ENCODE results near the gene MAP3K15. TPM values are rescaled to one million over a fixed set of nuclear protein-coding genes. Genes with fewer than 3 reads are reported as not detected.
A peak's percentile ranks its signal among the peaks of the same experiment; 100 is the strongest.

The MAP3K15 gene
- total and polyA plus RNA-seq, 2 experiments from 2014 or later: 0.33 to 0.48 TPM

- no peaks in the 10 kb centered on the region for H3K79me2 ChIP-seq
- H4K20me1 ChIP-seq (ENCODE audit: insufficient read depth, poor library complexity, severe bottlenecking): no peaks in the 10 kb centered on the region
- no peak for TF ChIP-seq EZH2phosphoT487 (IDR thresholded peaks at IDR 0.05; ENCODE audit: low read depth, severe bottlenecking, unreplicated experiment)
- TF ChIP-seq EZH2 (IDR thresholded peaks at IDR 0.05; ENCODE audit: borderline replicate concordance): no peak
- TF ChIP-seq, protein P1, sequence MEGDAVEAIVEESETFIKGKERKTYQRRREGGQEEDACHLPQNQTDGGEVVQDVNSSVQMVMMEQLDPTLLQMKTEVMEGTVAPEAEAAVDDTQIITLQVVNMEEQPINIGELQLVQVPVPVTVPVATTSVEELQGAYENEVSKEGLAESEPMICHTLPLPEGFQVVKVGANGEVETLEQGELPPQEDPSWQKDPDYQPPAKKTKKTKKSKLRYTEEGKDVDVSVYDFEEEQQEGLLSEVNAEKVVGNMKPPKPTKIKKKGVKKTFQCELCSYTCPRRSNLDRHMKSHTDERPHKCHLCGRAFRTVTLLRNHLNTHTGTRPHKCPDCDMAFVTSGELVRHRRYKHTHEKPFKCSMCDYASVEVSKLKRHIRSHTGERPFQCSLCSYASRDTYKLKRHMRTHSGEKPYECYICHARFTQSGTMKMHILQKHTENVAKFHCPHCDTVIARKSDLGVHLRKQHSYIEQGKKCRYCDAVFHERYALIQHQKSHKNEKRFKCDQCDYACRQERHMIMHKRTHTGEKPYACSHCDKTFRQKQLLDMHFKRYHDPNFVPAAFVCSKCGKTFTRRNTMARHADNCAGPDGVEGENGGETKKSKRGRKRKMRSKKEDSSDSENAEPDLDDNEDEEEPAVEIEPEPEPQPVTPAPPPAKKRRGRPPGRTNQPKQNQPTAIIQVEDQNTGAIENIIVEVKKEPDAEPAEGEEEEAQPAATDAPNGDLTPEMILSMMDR (IDR thresholded peaks at IDR 0.05; ENCODE audit: poor library complexity): no peak
- no peak overlapping the region for H2AFZ ChIP-seq
- no peaks in the 10 kb centered on the region for H3K9me2 ChIP-seq (replicated peaks; ENCODE audit: insufficient read depth)
- no peaks in the 10 kb centered on the region for H3K4me1 ChIP-seq (ENCODE audit: insufficient read depth)
- no peaks in the 10 kb centered on the region for H3K27me3 ChIP-seq
- H3K36me3 ChIP-seq (replicated peaks; ENCODE audit: insufficient read depth, low read depth): no peaks in the 10 kb centered on the region
- H3K27ac ChIP-seq: no peak overlapping the region
- H3K4me3 ChIP-seq: no peak overlapping the region
- no peaks in the 10 kb centered on the region for H3K9me3 ChIP-seq (ENCODE audit: low read depth)
- H3K4me2 ChIP-seq: no peak overlapping the region
- DNase-seq (ENCODE audit: low spot score): no peak
- 69% methylated on average over 9 of the region's 9 CpGs for WGBS (ENCODE audit: low lambda C conversion rate, missing lambda C conversion rate)
These were observed 30.3 kb upstream of the MAP3K15 start for GRCh38 chrX:19545651-19546050.

GRCh38 chrX:19544693-19545305 is 29.5 kb upstream of the MAP3K15 start:
- no peaks in the 10 kb centered on the region for H3K9me3 ChIP-seq (ENCODE audit: low read depth)
- no peaks in the 10 kb centered on the region for H3K27me3 ChIP-seq
- 47% methylated on average over 8 of the region's 8 CpGs for WGBS (ENCODE audit: low lambda C conversion rate, missing lambda C conversion rate)
- H3K4me2 ChIP-seq: no peak overlapping the region
- H3K4me1 ChIP-seq (ENCODE audit: insufficient read depth): no peaks in the 10 kb centered on the region
- no peaks in the 10 kb centered on the region for H3K79me2 ChIP-seq
- TF ChIP-seq EZH2phosphoT487 (IDR thresholded peaks at IDR 0.05; ENCODE audit: low read depth, severe bottlenecking, unreplicated experiment): no peak
- TF ChIP-seq, protein P1 (IDR thresholded peaks at IDR 0.05; ENCODE audit: poor library complexity): peak; percentile 59
- no peak for TF ChIP-seq EZH2 (IDR thresholded peaks at IDR 0.05; ENCODE audit: borderline replicate concordance)
- no peaks in the 10 kb centered on the region for H3K9me2 ChIP-seq (replicated peaks; ENCODE audit: insufficient read depth)
- H3K27ac ChIP-seq: no peak overlapping the region
- H2AFZ ChIP-seq: no peak overlapping the region
- H3K4me3 ChIP-seq: no peak overlapping the region
- DNase-seq (ENCODE audit: low spot score): peak; percentile 71
- H3K36me3 ChIP-seq (replicated peaks; ENCODE audit: insufficient read depth, low read depth): no peaks in the 10 kb centered on the region
- no peaks in the 10 kb centered on the region for H4K20me1 ChIP-seq (ENCODE audit: insufficient read depth, poor library complexity, severe bottlenecking)

- no peak for DNase-seq (ENCODE audit: low spot score)
- H3K4me2 ChIP-seq: no peak overlapping the region
These were observed 28.7 kb upstream of the MAP3K15 start for GRCh38 chrX:19543951-19544381.

More at GRCh38 chrX:19543951-19544381, 28.7 kb upstream of the MAP3K15 start:
- no peak for TF ChIP-seq EZH2 (IDR thresholded peaks at IDR 0.05; ENCODE audit: borderline replicate concordance)
- no peak for TF ChIP-seq EZH2phosphoT487 (IDR thresholded peaks at IDR 0.05; ENCODE audit: low read depth, severe bottlenecking, unreplicated experiment)
- TF ChIP-seq, protein P1 (IDR thresholded peaks at IDR 0.05; ENCODE audit: poor library complexity): no peak
- Histone ChIP-seq H3K36me3 (replicated peaks; ENCODE audit: insufficient read depth, low read depth) (no peaks in the 10 kb centered on the region), H3K79me2 (no peaks in the 10 kb centered on the region), H3K9me2 (replicated peaks; ENCODE audit: insufficient read depth) (no peaks in the 10 kb centered on the region), H3K27me3 (no peaks in the 10 kb centered on the region), H2AFZ (no peak overlapping the region), H4K20me1 (ENCODE audit: insufficient read depth, poor library complexity, severe bottlenecking) (no peaks in the 10 kb centered on the region), H3K4me1 (ENCODE audit: insufficient read depth) (no peaks in the 10 kb centered on the region), H3K9me3 (ENCODE audit: low read depth) (no peaks in the 10 kb centered on the region), H3K27ac (no peak overlapping the region), H3K4me3 (no peak overlapping the region)
- 94% methylated on average over 12 of the region's 12 CpGs for WGBS (ENCODE audit: low lambda C conversion rate, missing lambda C conversion rate)
